SU-DHL-6 (cell line): ENCODE measurements around the gene B3GAT1.

Source experiments
- H2AFZ ChIP-seq: fragments of 200-600 bp; sonication (generic); 2 replicates; pipeline ENCODE4 v1.6.1; 2014; ENCODE audit warnings: low read depth, mild to moderate bottlenecking, moderate library complexity, mixed read lengths, antibody characterized with exemption, low read length; ENCODE audit not compliant: severe bottlenecking
- H3F3A ChIP-seq: fragments of 200-600 bp; shearing (Covaris generic); 2 replicates; pipeline ENCODE4 v1.6.0; 2016; ENCODE audit warnings: antibody characterized with exemption, mild to moderate bottlenecking; ENCODE audit not compliant: insufficient read depth
- H3K27ac ChIP-seq: fragments of 200-600 bp; sonication (generic); 2 replicates; pipeline ENCODE4 v1.5.1; 2016; ENCODE audit warnings: low read depth, mild to moderate bottlenecking, low read length, moderate library complexity, mixed read lengths
- H3K27me3 ChIP-seq: fragments of 200-600 bp; sonication (generic), shearing (Covaris generic); 2 replicates; pipeline ENCODE4 v1.6.0; 2014; ENCODE audit warnings: mild to moderate bottlenecking, low read length
- H3K36me3 ChIP-seq: fragments of 200-600 bp; sonication (generic); 2 replicates; pipeline ENCODE4 v1.6.1; 2014; ENCODE audit warnings: mild to moderate bottlenecking, low read length, mixed read lengths
- H3K4me2 ChIP-seq: fragments of 300-600, 200-600 bp; shearing (Covaris generic), sonication (generic); 2 replicates; pipeline ENCODE4 v1.6.0; 2014; ENCODE audit warnings: low read length, low read depth, mild to moderate bottlenecking; ENCODE audit not compliant: poor library complexity, severe bottlenecking
- H3K4me3 ChIP-seq: fragments of 200-600 bp; sonication (generic); 2 replicates; pipeline ENCODE4 v1.5.1; 2014; ENCODE audit warnings: antibody characterized with exemption, low read length, mild to moderate bottlenecking, mixed read lengths; ENCODE audit not compliant: insufficient read depth, poor library complexity, severe bottlenecking
- H3K79me2 ChIP-seq: fragments of 200-600 bp; sonication (generic); 2 replicates; pipeline ENCODE4 v1.6.1; 2014; ENCODE audit warnings: mild to moderate bottlenecking, low read length, moderate library complexity; ENCODE audit not compliant: insufficient read depth
- H3K9ac ChIP-seq: fragments of 200-600 bp; sonication (generic); 2 replicates; pipeline ENCODE4 v1.7.0; 2014; ENCODE audit warnings: mild to moderate bottlenecking, low read length
- H3K9me2 ChIP-seq: fragments of 200-600 bp; sonication (generic); replicated peaks from 2 replicates; pipeline ENCODE4 v1.6.1; 2014; ENCODE audit warnings: low read length; ENCODE audit not compliant: insufficient read depth
- H3K9me3 ChIP-seq: fragments of 200-600 bp; sonication (generic); 2 replicates; pipeline ENCODE4 v1.6.1; 2014; ENCODE audit warnings: low read length, mixed read lengths; ENCODE audit not compliant: insufficient read depth
- H4K20me1 ChIP-seq: fragments of 200-600 bp; sonication (generic); 2 replicates; pipeline ENCODE4 v1.6.1; 2014; ENCODE audit warnings: low read depth, mild to moderate bottlenecking, antibody characterized with exemption, low read length, moderate library complexity, mixed read lengths
- EZH2phosphoT487 ChIP-seq: fragments of 200-600 bp; sonication (generic), shearing (Covaris generic); conservative IDR thresholded peaks from 2 replicates; pipeline ENCODE4 v1.6.1; 2018; ENCODE audit warnings: mild to moderate bottlenecking, antibody characterized with exemption, low read length, moderate library complexity, mixed read lengths
- TF ChIP-seq, protein P1 (sequence below): fragments of 200-600 bp; sonication (generic); IDR thresholded peaks from one replicate; pipeline ENCODE4 v1.5.1; 2017; ENCODE audit warnings: antibody characterized with exemption, mild to moderate bottlenecking, low read length, moderate library complexity; ENCODE audit not compliant: insufficient read depth, poor library complexity, severe bottlenecking

B3GAT1 gene

GRCh38 chr11:134363161-134363560 lies 48.9 kb downstream of the B3GAT1 start:
- TF ChIP-seq EZH2phosphoT487 = no peak
- TF ChIP-seq, protein P1, sequence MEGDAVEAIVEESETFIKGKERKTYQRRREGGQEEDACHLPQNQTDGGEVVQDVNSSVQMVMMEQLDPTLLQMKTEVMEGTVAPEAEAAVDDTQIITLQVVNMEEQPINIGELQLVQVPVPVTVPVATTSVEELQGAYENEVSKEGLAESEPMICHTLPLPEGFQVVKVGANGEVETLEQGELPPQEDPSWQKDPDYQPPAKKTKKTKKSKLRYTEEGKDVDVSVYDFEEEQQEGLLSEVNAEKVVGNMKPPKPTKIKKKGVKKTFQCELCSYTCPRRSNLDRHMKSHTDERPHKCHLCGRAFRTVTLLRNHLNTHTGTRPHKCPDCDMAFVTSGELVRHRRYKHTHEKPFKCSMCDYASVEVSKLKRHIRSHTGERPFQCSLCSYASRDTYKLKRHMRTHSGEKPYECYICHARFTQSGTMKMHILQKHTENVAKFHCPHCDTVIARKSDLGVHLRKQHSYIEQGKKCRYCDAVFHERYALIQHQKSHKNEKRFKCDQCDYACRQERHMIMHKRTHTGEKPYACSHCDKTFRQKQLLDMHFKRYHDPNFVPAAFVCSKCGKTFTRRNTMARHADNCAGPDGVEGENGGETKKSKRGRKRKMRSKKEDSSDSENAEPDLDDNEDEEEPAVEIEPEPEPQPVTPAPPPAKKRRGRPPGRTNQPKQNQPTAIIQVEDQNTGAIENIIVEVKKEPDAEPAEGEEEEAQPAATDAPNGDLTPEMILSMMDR = no peak
- Histone ChIP-seq H3K4me2 (no peak overlapping the region), H2AFZ (no peak overlapping the region), H4K20me1 (no peaks in the 10 kb centered on the region), H3K9me2 (no peaks in the 10 kb centered on the region), H3K9me3 (no peaks in the 10 kb centered on the region), H3K4me3 (no peak overlapping the region), H3K27ac (no peak overlapping the region), H3K27me3 (no peaks in the 10 kb centered on the region), H3K9ac (no peak overlapping the region), H3K79me2 (no peaks in the 10 kb centered on the region), H3F3A (no peaks in the 10 kb centered on the region), H3K36me3 (no peaks in the 10 kb centered on the region)

- Histone ChIP-seq H2AFZ (no peak overlapping the region), H3K27ac (no peak overlapping the region), H4K20me1 (no peaks in the 10 kb centered on the region)
Observed at GRCh38 chr11:134362192-134362901, 49.7 kb downstream of the B3GAT1 start.

GRCh38 chr11:134361661-134362060 lies 50.4 kb downstream of the B3GAT1 start:
- Histone ChIP-seq H3K4me3 (no peak overlapping the region), H4K20me1 (no peaks in the 10 kb centered on the region), H3K79me2 (no peaks in the 10 kb centered on the region), H3F3A (no peaks in the 10 kb centered on the region), H3K4me2 (no peak overlapping the region), H3K9me3 (no peaks in the 10 kb centered on the region), H3K36me3 (no peaks in the 10 kb centered on the region), H3K9me2 (no peaks in the 10 kb centered on the region), H3K27me3 (no peaks in the 10 kb centered on the region), H2AFZ (no peak overlapping the region), H3K27ac (no peak overlapping the region), H3K9ac (no peak overlapping the region)
- TF ChIP-seq, protein P1 = no peak
- TF ChIP-seq EZH2phosphoT487 = no peak

More at GRCh38 chr11:134362192-134362901, 49.7 kb downstream of the B3GAT1 start:
- H3K27me3 ChIP-seq = no peaks in the 10 kb centered on the region
- H3K36me3 ChIP-seq = no peaks in the 10 kb centered on the region
- H3K79me2 ChIP-seq = no peaks in the 10 kb centered on the region
- no peak overlapping the region for H3K4me2 ChIP-seq
- H3K9me2 ChIP-seq = no peaks in the 10 kb centered on the region
- H3K9me3 ChIP-seq = no peaks in the 10 kb centered on the region
- H3K9ac ChIP-seq = no peak overlapping the region
- no peak for TF ChIP-seq EZH2phosphoT487
- no peaks in the 10 kb centered on the region for H3F3A ChIP-seq
- H3K4me3 ChIP-seq = no peak overlapping the region

DNA sequence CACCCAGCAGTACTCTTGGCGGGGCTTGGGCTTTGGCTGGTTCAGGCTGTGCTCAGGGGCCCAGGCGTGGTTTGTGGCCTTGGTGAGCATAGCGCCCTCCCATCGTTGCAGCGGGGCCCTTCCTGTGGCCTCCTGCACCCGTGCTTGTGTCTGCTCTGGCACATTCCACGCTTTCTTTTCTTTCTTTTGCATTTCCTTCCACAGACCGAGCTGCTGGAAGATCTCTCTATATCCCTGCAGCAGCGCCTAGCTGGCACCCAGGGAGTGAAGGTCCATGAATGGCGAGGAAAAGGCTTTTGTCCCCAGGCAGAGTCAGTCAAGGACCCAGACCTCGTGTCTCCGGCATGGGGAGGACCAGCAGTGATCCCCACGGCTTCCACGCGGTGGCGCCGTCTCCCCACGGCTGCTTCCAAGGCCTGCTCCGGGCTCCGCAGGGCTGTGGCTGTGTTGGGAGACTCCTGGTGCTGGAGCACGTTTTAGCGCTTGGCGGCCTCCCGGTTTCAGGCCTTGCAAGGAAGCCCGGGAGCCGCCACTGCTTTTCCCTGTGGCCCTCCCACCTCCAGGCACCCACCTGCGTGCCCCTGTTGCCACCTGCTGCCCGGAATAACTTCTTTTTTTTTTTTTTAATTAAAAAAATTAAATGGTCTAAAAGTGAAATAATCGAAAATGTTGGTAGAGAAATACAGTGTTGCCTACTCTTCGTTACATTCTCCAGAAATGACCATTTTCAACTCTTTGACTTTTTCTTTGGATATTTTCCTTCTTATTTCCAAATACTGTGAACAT lies 51.8 kb downstream of the B3GAT1 start:
- no peak overlapping the region for H3K27ac ChIP-seq
- H3K4me3 ChIP-seq = no peak overlapping the region
- no peak overlapping the region for H2AFZ ChIP-seq
- H3K9me3 ChIP-seq = no peaks in the 10 kb centered on the region
- no peak for TF ChIP-seq EZH2phosphoT487
- TF ChIP-seq, protein P1 = peak; percentile 27
- no peak overlapping the region for H3K9ac ChIP-seq
- no peaks in the 10 kb centered on the region for H3K79me2 ChIP-seq
- H3K4me2 ChIP-seq = no peak overlapping the region
- no peaks in the 10 kb centered on the region for H3F3A ChIP-seq
- H3K36me3 ChIP-seq = no peaks in the 10 kb centered on the region
- no peaks in the 10 kb centered on the region for H3K27me3 ChIP-seq
- H3K9me2 ChIP-seq = no peaks in the 10 kb centered on the region
- no peaks in the 10 kb centered on the region for H4K20me1 ChIP-seq
